BE2C (cell line): Measurements from ENCODE around the gene ERP29.
"Not testable (repeated sequence)": the region's sequence is repeated elsewhere in the genome, so short reads cannot be mapped to it uniquely, and the experiment has no call there.

Source experiments
- DNase-seq: peaks from one replicate; pipeline ENCODE4 v3.0.0-alpha.2; 2020
- H3K27me3 ChIP-seq: fragments of 250-450 bp; sonication (Bioruptor Pico); 2 replicates; pipeline ENCODE4 v1.5.1; 2020; ENCODE audit warnings: mild to moderate bottlenecking
- H3K36me3 ChIP-seq: fragments of 250-450 bp; sonication (Bioruptor Pico); 2 replicates; pipeline ENCODE4 v1.5.1; 2020; ENCODE audit warnings: mild to moderate bottlenecking
- H3K4me1 ChIP-seq: fragments of 250-450 bp; sonication (Bioruptor Pico); 2 replicates; pipeline ENCODE4 v1.5.1; 2020
- H3K4me3 ChIP-seq: 2 replicates; pipeline ENCODE4 v1.5.1; 2011; ENCODE audit warnings: low read depth, low read length
- H3K9me3 ChIP-seq: fragments of 250-450 bp; sonication (Bioruptor Pico); 2 replicates; pipeline ENCODE4 v1.5.1; 2020
- TF ChIP-seq, protein P1 (sequence below): IDR thresholded peaks from 2 replicates; pipeline ENCODE4 v1.5.1; 2012; ENCODE audit warnings: mild to moderate bottlenecking, low read depth, low read length

Gene ERP29

GRCh38 chr12:112025808-112026375 lies 12.7 kb downstream of the ERP29 start:
- Histone ChIP-seq H3K27me3 (no peaks in the 10 kb centered on the region), H3K9me3 (no peaks in the 10 kb centered on the region), H3K36me3 (peaks cover 86% of the 10 kb centered on the region), H3K4me1 (no peaks in the 10 kb centered on the region), H3K4me3 (no peak overlapping the region)
- TF ChIP-seq, protein P1, sequence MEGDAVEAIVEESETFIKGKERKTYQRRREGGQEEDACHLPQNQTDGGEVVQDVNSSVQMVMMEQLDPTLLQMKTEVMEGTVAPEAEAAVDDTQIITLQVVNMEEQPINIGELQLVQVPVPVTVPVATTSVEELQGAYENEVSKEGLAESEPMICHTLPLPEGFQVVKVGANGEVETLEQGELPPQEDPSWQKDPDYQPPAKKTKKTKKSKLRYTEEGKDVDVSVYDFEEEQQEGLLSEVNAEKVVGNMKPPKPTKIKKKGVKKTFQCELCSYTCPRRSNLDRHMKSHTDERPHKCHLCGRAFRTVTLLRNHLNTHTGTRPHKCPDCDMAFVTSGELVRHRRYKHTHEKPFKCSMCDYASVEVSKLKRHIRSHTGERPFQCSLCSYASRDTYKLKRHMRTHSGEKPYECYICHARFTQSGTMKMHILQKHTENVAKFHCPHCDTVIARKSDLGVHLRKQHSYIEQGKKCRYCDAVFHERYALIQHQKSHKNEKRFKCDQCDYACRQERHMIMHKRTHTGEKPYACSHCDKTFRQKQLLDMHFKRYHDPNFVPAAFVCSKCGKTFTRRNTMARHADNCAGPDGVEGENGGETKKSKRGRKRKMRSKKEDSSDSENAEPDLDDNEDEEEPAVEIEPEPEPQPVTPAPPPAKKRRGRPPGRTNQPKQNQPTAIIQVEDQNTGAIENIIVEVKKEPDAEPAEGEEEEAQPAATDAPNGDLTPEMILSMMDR, result no peak
- DNase-seq, result no peak

- TF ChIP-seq, protein P1, result no peak
- DNase-seq, result no peak
- H3K4me1 ChIP-seq, result no peaks in the 10 kb centered on the region
- no peak overlapping the region for H3K4me3 ChIP-seq
- peaks cover 87% of the 10 kb centered on the region for H3K36me3 ChIP-seq
- no peaks in the 10 kb centered on the region for H3K27me3 ChIP-seq
- H3K9me3 ChIP-seq, result no peaks in the 10 kb centered on the region
These were observed 16.1 kb downstream of the ERP29 start for GRCh38 chr12:112029301-112029700.

GRCh38 chr12:112031472-112031871 lies 18.2 kb downstream of the ERP29 start:
- Histone ChIP-seq H3K9me3 (no peaks in the 10 kb centered on the region), H3K27me3 (no peaks in the 10 kb centered on the region), H3K4me1 (no peaks in the 10 kb centered on the region), H3K4me3 (no peak overlapping the region), H3K36me3 (peaks cover 87% of the 10 kb centered on the region)
- no peak for DNase-seq
- TF ChIP-seq, protein P1, result no peak

DNA sequence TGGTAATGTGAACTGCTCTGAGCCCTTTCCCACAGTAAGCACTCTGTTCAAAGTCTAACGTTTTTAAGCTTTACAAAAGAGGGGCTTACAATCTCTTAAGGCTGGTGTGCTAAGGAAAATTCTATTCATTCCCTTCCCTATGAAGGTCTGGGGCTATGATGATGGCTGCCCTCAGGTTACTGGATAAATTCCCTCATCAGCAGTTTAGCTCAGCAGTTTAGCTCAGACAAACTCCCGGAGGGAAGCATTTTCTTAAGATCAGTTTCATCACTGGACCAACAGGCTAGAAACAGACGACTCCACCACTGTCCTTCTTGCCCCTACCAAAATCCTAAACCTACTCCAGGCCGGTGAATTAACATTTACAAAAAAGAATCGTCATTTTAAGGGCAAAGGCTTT lies 19.1 kb downstream of the ERP29 start:
- H3K36me3 ChIP-seq, result peaks cover 88% of the 10 kb centered on the region
- TF ChIP-seq, protein P1, result no peak
- H3K4me3 ChIP-seq, result no peak overlapping the region
- H3K9me3 ChIP-seq, result no peaks in the 10 kb centered on the region
- no peaks in the 10 kb centered on the region for H3K27me3 ChIP-seq
- no peaks in the 10 kb centered on the region for H3K4me1 ChIP-seq
- DNase-seq, result no peak

- no peaks in the 10 kb centered on the region for H3K27me3 ChIP-seq
- no peaks in the 10 kb centered on the region for H3K9me3 ChIP-seq
- no peak for DNase-seq
- no peak overlapping the region for H3K4me3 ChIP-seq
- TF ChIP-seq, protein P1, result no peak
- peaks cover 86% of the 10 kb centered on the region for H3K36me3 ChIP-seq
- no peaks in the 10 kb centered on the region; the same call in 1 of the 2 replicates for H3K4me1 ChIP-seq
These were observed 22.1 kb downstream of the ERP29 start for GRCh38 chr12:112035219-112035785.

- H3K4me1 ChIP-seq, H3K9me3 ChIP-seq, DNase-seq, H3K27me3 ChIP-seq, H3K4me3 ChIP-seq: not testable (repeated sequence)
- H3K36me3 ChIP-seq, result peaks cover 85% of the 10 kb centered on the region
These were observed 23.4 kb downstream of the ERP29 start for GRCh38 chr12:112036614-112037013.

DNA sequence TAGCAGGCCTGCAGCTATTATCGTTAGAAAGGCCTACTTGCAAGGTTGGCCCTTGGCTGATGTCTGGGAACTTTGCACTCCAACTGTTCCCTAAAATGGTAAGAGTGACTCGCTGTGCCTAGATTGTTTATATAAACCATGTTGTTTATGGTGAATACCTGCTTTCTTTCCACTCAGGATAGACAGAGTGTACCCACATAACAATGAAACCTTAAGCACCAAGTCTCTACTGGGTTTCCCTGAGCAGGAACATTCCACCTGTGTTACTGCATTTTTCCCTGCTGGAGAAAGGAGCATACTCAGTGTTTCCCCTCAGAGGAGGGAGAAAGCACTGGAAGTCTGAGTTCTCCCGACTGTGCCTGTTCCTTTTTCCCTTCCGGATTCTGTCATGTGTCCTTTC lies 32.8 kb downstream of the ERP29 start:
- H3K4me3 ChIP-seq, result no peak overlapping the region
- H3K27me3 ChIP-seq, result no peaks in the 10 kb centered on the region
- H3K9me3 ChIP-seq, result no peaks in the 10 kb centered on the region
- TF ChIP-seq, protein P1, result no peak
- no peaks in the 10 kb centered on the region for H3K4me1 ChIP-seq
- H3K36me3 ChIP-seq, result peaks cover 92% of the 10 kb centered on the region
- no peak for DNase-seq
